HG03442 (cell line): ENCODE results near the gene TXNL4A.

Experiments
- ATAC-seq: cut with Tn5 transposase; IDR thresholded peaks from one replicate; pipeline ENCODE4 v1.9.1; 2021; ENCODE audit warnings: mild to moderate bottlenecking, moderate library complexity; ENCODE audit not compliant: unreplicated experiment

The TXNL4A gene

DNA sequence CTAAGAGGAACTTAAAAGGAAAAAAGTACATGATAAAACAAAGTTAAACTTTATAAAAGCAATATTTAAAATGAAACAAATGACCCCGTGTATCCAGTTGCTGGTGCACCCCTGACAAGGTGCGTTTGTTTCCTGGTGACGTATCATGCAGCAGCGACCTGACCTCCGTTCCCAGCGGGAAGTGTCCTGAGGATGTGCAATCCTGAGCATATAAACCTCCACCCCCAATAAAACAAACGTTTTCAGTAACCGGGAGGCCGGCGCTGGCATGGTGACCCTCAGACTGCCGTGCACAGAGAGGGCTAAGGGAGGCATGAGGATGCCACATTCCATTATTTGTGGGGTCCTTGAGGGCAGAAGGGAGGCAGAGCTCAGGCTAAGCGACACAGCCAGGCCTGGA, 51.7 kb downstream of the TXNL4A start:
- ATAC-seq: no peak

GRCh38 chr18:79935925-79936324, 52.4 kb downstream of the TXNL4A start:
- no peak for ATAC-seq

GRCh38 chr18:79935499-79935898, 52.9 kb downstream of the TXNL4A start:
- ATAC-seq: no peak

- ATAC-seq: no peak
Observed at GRCh38 chr18:79935098-79935480, 53.3 kb downstream of the TXNL4A start.

GRCh38 chr18:79934311-79935097, 53.9 kb downstream of the TXNL4A start:
- no peak for ATAC-seq

DNA sequence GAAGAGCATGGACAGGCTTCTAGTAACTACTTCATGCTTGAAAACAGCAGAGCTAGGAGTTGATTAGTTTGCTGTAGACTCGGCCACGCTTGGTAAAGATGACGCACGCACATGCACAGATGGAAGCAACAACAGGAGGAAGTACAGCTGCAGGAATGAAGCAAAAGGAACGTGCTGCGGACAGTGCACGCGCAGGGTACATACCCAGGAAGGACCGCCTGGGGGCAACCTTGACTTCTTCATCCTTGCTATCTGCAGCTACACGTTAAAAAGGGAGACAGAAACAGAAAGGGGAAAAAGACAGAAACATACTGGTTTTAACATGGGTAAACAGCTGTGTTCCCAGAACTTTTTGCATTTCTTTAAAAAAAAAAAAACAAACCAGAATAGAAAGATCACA, 54.6 kb downstream of the TXNL4A start:
- ATAC-seq: no peak

DNA sequence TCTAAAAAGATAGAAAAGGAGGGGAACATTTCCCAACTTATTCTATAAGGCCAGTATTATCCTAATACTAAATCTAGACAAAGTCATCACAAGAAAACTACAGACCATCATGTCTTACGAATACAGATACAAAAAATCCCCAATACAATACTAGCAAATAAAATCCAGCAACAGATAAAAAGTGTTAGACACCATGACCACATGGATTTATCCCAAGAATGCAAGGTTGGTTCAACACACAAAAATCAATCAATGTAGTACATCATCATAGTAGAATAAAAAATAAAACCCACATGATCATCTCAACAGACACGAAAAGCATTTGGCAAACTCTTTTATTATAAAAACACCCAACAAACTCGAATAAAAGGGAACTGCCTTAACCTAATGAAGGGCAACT, 55.5 kb downstream of the TXNL4A start:
- ATAC-seq: no peak

- ATAC-seq: no peak
Observed at GRCh38 chr18:79931475-79931874, 56.9 kb downstream of the TXNL4A start.

DNA sequence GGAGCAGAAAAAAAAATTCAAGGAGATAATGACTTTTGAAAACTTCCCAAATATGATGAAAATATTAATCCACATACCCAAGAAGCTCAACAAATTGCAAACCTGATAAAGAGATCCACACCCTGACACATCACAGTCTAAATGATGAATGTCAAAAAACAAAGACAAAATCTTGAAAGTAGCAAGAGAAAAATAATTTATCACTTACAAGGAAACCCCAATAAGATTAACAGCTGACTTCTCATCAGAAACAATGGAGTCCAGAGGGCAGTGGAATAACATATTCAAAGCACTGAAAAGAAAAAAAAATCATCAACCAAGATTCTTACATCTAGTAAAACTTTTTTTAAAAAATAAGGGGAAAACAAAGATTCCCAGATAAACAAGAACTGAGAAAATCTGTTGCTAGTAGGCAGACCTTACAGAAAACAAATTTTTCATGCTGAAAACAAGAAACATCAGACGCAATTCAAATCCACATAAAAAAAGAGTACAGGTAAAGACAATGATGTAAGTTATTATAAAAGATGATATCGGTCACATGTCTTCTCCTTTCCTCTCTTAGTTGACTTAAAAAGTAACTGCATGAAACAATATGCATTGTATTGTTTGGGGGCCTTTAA, 58.2 kb downstream of the TXNL4A start:
- ATAC-seq: no peak

DNA sequence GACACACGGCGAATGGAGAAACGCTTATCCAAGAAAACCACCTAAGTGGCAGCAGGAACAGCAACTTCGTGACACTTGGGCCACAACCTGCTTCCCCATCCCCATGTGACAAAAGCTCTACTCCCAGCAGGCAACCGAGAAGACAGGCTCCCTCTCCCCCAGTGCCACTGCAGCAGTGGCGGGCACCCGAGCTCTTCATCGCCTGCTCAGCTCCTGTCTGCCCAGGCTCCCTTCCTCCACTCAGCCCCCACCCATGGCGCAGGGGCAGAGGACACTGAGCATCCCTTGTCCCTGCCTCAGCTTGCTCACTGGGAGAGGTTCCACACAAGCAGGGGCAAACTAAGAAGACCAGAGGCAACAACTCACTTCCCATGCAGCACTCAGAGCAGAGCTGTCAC, 59.8 kb downstream of the TXNL4A start:
- ATAC-seq: no peak

DNA sequence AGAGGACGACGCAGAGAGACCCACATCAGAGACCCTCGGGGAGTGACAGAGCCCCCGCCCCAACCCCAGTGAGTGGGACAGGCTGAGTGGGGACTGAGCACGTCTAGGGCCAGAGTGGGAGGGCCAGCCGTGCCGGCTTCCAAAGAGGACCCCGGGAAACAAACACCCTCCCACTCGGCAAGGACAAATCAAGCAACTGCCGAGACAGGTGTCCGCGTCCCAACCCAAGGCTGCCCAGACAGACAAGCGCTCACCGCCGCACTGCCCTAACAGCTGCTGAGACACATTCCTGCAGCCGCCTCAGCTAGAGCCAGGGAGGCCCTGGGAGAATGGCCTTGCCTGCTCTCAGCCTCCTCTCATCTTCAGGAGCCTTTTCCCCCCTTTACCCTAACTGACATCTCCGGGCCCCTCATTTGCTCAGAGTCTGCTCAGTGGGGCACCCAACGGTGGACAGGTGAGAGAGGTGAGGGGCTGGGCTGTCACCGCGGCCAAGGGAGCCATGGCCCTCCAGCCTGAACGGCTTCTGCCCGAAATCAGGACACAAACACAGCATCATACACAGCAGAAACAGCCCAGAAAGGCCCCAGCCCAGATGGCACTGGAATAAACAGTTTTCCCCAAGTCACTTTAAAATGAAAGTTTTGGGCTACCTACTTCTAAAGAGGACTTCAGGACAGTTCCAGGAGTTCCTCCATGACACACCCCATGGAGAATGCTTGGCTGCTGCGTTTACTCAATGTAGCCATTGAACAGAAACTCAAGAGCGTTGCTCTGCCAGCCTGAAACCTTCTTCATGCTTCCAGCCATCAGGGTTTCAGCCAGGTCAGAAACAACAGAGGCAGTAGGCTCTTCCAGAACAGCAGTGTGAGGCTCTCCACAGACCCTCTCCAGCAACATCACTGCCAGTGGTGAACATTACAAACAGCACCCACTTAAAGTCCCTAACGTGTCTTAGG, 60.5 kb downstream of the TXNL4A start:
- ATAC-seq: no peak

GRCh38 chr18:79926715-79927606, 61.4 kb downstream of the TXNL4A start:
- no peak for ATAC-seq

GRCh38 chr18:79926306-79926705, 62.1 kb downstream of the TXNL4A start:
- no peak for ATAC-seq

DNA sequence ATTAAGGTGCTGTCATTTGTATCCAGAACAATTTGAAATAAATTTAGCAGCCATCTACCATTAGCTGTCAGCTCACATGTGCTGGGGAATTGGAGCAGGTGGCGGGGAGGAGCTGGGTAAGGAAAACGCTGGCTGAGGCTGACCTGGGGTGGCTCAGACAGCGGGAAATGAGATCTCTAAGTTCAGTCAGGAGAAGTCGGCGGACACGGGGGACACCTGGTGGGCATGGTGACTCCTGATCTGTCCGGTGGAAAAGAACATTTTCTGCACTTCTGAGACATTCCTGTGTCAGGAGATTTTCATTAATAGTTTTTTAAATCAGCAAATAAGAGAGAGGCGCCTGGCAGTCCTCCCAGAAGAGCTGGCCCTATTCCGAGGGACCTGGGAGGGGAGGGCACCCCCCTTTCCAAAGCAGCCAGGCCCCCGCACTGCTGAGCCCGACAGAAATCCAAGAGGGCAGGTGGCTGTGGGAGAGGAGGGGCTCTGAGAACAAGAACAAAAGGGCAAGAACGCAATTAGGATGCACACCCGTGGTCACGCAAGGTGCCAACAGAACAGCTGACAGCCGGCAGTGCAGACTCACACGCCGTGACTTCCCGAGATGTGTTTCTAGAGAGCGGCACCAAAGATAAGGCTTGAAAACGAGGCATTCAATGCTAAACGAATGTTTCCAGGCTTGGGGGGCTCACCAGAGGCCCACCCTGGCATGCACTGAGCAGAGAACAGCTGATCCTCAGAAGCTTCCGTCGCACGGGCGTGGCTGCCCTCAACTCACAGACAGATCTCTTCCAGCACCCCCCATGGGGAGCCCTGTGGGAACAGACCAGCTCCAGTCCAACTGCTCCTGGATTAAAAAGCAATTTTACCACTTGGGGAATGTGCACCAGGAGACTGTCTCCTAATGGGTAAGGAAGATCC, 63.3 kb downstream of the TXNL4A start:
- ATAC-seq: no peak

DNA sequence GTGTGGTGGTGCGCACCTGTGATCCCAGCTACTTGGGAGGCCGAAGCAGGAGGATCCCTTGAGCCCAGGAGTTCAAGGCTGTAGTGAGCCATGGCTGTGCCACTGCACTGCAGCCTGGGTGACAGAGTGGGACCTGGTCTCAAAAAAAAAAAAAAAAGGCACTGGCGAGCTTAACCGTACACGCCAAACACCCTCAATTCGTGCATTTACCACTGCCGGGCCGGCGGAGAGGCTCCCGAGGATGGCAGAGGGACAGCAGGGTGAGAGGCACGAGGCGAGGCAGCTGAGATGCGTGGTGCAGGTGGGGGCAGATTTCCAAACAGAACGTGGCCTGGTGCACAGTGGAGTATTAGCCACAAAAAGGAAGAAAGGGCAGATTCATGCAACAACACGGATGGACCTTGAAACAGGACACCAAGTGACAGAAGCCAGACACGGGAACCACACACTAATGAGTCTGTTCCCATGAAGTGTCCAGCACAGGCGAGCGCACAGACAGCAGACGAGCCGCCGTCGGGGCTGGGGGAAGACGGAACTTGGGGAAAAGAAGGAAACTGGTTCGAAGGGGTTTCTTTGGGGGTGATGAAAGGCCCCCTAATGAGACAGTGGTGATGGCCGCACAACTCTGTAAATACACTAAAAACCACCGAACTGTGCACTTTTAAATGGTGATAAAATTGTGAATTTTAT, 64.3 kb downstream of the TXNL4A start:
- ATAC-seq: no peak

GRCh38 chr18:79922971-79923411, 65.4 kb downstream of the TXNL4A start:
- no peak for ATAC-seq

GRCh38 chr18:79921984-79922965, 66.1 kb downstream of the TXNL4A start:
- ATAC-seq: no peak
